Measurements from ENCODE around the gene CELF4. TPM values are rescaled to one million over a fixed set of nuclear protein-coding genes. Genes with fewer than 3 reads are reported as not detected.

Gene CELF4
- total RNA-seq, 2 donors from 2014 or later: 0.22 to 3.9 TPM

- Histone ChIP-seq H3K9me3 (no peaks in the 10 kb centered on the region), H3K4me1 (peaks cover 0 to 6% of the 10 kb centered on the region in 2 donors), H3K27me3 (no peaks in the 10 kb centered on the region), H3K27ac (no peak overlapping the region), H3K4me3 (no peak overlapping the region), H3K36me3 (no peaks in the 10 kb centered on the region)
- TF ChIP-seq, protein P1, sequence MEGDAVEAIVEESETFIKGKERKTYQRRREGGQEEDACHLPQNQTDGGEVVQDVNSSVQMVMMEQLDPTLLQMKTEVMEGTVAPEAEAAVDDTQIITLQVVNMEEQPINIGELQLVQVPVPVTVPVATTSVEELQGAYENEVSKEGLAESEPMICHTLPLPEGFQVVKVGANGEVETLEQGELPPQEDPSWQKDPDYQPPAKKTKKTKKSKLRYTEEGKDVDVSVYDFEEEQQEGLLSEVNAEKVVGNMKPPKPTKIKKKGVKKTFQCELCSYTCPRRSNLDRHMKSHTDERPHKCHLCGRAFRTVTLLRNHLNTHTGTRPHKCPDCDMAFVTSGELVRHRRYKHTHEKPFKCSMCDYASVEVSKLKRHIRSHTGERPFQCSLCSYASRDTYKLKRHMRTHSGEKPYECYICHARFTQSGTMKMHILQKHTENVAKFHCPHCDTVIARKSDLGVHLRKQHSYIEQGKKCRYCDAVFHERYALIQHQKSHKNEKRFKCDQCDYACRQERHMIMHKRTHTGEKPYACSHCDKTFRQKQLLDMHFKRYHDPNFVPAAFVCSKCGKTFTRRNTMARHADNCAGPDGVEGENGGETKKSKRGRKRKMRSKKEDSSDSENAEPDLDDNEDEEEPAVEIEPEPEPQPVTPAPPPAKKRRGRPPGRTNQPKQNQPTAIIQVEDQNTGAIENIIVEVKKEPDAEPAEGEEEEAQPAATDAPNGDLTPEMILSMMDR (IDR thresholded peaks at IDR 0.05): no peak
- no peak for DNase-seq (ENCODE audit: low spot score)
These were observed 129.6 kb downstream of the CELF4 start for GRCh38 chr18:37435996-37436395.

DNA sequence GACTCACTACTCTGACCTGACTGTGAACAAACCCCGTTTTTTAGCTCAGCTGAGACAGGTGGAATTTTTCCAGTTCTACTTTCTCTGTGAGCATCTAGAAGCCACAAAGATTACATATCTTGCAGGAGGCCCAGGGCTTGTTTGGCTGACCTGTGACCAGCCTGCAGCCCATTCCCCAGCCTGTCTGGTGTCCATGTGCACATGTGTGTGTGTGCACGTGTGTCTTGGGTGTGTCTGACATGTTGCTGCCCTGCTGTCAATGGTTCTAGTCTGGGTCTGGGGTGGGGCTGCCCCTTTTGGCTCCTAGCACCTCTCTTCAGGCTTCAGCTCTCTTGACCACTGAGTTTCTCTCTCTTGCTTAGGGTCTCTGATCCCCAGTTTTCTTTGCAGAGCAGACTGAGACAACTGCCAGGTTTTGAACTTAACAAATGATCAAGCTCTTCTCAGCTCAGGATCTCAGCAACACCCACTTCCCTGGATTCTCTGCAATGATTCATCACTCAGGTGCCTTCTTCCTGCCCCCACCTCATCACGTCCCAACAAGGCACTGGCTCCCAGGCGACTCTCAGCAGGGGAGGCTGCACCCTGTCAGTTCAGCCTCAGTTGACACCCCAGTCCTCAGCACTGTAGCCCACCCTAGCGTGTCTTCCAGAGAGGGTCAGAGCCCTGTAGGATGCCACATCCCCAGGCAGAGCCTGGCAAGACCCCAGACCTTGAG, 130.3 kb downstream of the CELF4 start:
- no peaks in the 10 kb centered on the region for H3K36me3 ChIP-seq
- no peak for DNase-seq (ENCODE audit: low spot score)
- peaks cover 0 to 6% of the 10 kb centered on the region in 2 donors for H3K4me1 ChIP-seq
- H3K27ac ChIP-seq: no peak overlapping the region
- H3K27me3 ChIP-seq: no peaks in the 10 kb centered on the region
- no peaks in the 10 kb centered on the region for H3K9me3 ChIP-seq
- TF ChIP-seq, protein P1 (IDR thresholded peaks at IDR 0.05): no peak
- no peak overlapping the region for H3K4me3 ChIP-seq

DNA sequence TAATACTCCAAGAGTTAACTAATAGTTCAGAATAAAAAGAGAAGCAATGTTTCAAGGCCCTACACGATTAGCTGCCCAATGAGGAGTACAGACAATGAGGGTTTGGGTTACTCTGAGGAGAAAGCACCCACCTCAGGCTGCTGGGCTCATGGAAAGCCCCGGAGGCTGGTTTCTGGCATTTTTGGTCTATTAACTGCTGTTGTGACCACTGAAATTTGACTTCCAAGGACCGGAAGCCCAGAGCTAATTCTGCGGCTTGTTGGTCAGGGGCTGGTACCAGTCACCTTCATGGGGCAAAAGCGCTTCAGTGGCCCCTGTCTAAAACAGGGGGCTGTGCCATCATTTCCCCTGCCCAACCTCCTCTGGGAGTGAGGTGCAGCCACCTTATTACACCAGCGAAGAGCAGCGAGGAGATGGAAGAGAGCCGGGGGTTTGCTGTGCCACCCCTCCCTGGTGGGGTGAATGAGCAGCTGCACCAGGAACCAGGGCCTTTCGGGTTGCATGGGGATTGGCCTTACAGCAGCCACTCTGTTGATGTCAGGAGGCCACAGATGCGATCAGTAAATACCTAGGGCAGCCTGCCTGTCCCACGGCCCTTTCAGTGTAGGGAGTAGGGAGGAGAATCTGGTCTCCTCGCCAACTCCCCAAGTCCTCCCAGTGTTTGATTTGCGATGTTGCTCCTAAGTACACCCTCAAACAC, 131.3 kb downstream of the CELF4 start:
- H3K4me3 ChIP-seq: no peak overlapping the region
- no peak overlapping the region for H3K27ac ChIP-seq
- no peaks in the 10 kb centered on the region for H3K9me3 ChIP-seq
- TF ChIP-seq, protein P1 (IDR thresholded peaks at IDR 0.05): no peak
- H3K4me1 ChIP-seq: peaks cover 0 to 6% of the 10 kb centered on the region in 2 donors
- H3K36me3 ChIP-seq: no peaks in the 10 kb centered on the region
- no peak for DNase-seq (ENCODE audit: low spot score)
- H3K27me3 ChIP-seq: no peaks in the 10 kb centered on the region

DNA sequence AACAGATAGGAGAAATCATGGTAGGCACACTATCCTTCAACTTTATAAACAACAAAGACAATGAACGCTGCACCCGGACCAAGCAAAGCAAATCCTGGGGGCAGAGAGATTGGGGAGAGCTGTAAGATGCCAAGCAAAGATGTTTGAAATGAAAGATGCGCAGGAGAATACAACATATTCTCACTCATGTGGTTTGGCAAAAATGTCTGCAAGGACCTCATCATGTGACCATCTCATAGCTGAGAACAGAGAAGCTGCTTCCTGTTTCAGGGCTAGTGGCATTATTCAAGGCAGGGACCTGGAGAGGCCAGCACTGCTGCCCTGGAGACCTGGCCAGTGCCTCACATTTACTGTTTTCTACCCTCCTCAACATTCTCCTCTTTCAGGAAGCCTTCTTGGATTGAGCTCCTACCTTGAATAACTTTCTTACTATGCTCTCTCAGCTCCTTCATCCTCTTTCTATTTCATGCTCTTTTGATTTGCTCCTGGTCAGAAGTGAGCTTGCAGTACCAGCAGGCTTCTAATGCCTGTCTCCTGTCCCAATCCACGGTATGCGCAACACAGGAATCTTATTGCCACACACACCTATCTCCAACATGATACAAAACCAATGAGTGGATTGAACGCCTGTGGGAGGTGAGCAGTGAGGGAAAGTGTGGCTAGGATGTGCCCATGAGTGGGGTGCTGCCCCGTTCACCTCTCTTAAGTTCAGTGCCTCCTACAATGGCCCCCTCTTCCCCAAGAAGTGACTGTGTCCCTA, 133.0 kb downstream of the CELF4 start:
- no peak overlapping the region for H3K4me3 ChIP-seq
- TF ChIP-seq, protein P1 (IDR thresholded peaks at IDR 0.05): no peak
- DNase-seq (ENCODE audit: low spot score): no peak
- H3K27ac ChIP-seq: no peak overlapping the region
- H3K27me3 ChIP-seq: no peaks in the 10 kb centered on the region
- H3K9me3 ChIP-seq: no peaks in the 10 kb centered on the region
- H3K36me3 ChIP-seq: no peaks in the 10 kb centered on the region
- H3K4me1 ChIP-seq: peaks cover 0 to 6% of the 10 kb centered on the region in 2 donors

DNA sequence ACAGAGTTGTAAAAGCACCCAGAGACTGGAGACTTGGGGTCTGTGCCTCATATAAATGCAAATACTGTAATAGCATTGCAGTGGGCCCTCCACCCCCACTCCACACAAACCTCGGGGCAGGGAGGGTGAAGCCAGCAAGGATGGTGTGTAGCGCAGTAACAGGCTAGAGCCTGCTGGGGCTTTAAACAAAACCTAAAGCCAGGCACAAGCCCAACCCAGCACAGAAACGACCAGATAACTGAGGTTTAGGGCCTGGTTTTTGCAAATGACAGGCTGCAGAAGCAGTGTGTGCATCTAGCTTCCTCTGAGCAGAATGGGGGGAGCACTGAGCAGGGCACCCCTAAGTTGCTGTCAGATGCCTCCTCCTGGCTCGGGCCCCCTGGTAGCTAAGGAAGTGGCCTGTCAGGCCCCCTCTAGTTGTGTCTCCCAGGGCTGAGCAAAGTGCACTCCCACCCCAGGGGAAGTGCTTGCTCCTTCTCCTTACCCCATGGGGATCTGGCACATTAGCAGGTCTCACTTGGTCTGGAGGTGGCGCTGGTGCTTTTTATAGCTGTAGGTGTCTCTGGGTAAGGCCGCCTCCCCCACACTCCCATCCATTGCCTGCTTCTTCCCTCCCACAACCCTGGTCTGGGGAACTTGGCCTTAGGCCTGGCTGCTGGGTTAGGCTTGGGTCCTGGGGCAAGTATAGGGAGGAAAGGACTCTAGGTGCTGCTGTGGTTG, 135.1 kb downstream of the CELF4 start:
- no peaks in the 10 kb centered on the region for H3K9me3 ChIP-seq
- H3K4me1 ChIP-seq: no peaks in the 10 kb centered on the region
- no peak overlapping the region for H3K27ac ChIP-seq
- TF ChIP-seq, protein P1 (IDR thresholded peaks at IDR 0.05): no peak
- no peak for DNase-seq (ENCODE audit: low spot score)
- H3K36me3 ChIP-seq: no peaks in the 10 kb centered on the region
- no peak overlapping the region for H3K4me3 ChIP-seq
- H3K27me3 ChIP-seq: no peaks in the 10 kb centered on the region

Data from right atrium auricular region (tissue), 2 donors.